ENCODE data around the gene FUCA1. TPM values are rescaled to one million over a fixed set of nuclear protein-coding genes. Genes with fewer than 3 reads are reported as not detected.
"Not testable (repeated sequence)": the region's sequence is repeated elsewhere in the genome, so short reads cannot be mapped to it uniquely, and the experiment has no call there.

Gene FUCA1
- total RNA-seq, 4 donors from 2014 or later = 30.4 to 231 (median 92.9) TPM

DNA sequence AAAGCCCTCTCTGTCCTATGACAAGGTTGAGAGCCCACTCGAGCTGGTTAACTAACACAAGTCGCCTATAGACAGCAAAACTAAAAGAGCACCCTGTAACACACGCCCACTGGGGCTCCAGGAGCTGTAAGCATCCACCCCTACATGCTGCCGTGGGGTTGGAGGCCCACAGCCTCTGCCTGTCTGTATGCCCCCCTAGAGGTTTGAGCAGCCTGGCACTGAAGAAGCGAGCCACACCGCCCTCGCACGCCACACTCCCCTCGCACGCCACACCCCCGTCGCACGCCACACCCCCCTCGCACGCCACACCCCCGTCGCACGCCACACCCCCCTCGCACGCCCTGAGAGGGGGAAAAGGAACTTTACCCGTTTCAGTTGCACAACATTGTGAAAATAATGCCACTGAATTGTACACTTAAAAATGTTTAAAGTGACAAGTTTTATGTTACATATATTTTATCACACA is 29.7 kb downstream of the FUCA1 start:
- H3K27me3 ChIP-seq = peaks cover 4% of the 10 kb centered on the region
- H3K9me3 ChIP-seq = no peaks in the 10 kb centered on the region
- 2% methylated on average over 20 of the region's 21 CpGs; no CpG with 5 or more reads in 1 of the 2 donors for WGBS, 2 donors (ENCODE audit: low coverage in 1 of 2)
- DNase-seq = peak; percentile 80
- intact Hi-C loops (cut with DNase I; ENCODE audit: low total_unique reads) (no loop called here), in situ Hi-C loops (cut with MboI; ENCODE audit: low pct_ligation_motif_present in 1 of 4, low pct_unique_long_range_greater_than_20kb in 1 of 4, low sequenced_read_pairs in 3 of 4) (no loop called here)
- H3K27ac ChIP-seq = no peak overlapping the region
- peak overlapping the region in 3 of 4 donors; percentile 18 to 42 (median 22) for H3K4me3 ChIP-seq
- peaks cover 0 to 13% (median 7%) of the 10 kb centered on the region in 4 donors for H3K4me1 ChIP-seq
- TF ChIP-seq POLR2AphosphoS5 (IDR thresholded peaks at IDR 0.05) = no peak
- TF ChIP-seq, protein P1, sequence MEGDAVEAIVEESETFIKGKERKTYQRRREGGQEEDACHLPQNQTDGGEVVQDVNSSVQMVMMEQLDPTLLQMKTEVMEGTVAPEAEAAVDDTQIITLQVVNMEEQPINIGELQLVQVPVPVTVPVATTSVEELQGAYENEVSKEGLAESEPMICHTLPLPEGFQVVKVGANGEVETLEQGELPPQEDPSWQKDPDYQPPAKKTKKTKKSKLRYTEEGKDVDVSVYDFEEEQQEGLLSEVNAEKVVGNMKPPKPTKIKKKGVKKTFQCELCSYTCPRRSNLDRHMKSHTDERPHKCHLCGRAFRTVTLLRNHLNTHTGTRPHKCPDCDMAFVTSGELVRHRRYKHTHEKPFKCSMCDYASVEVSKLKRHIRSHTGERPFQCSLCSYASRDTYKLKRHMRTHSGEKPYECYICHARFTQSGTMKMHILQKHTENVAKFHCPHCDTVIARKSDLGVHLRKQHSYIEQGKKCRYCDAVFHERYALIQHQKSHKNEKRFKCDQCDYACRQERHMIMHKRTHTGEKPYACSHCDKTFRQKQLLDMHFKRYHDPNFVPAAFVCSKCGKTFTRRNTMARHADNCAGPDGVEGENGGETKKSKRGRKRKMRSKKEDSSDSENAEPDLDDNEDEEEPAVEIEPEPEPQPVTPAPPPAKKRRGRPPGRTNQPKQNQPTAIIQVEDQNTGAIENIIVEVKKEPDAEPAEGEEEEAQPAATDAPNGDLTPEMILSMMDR (IDR thresholded peaks at IDR 0.05) = no peak
- TF ChIP-seq POLR2A (IDR thresholded peaks at IDR 0.05) = no peak
- no peak for TF ChIP-seq EP300 (IDR thresholded peaks at IDR 0.05; ENCODE audit: low read depth)
- H3K36me3 ChIP-seq = no peaks in the 10 kb centered on the region

GRCh38 chr1:23837908-23838307 is 30.2 kb downstream of the FUCA1 start:
- 22% methylated on average over 13 of the region's 13 CpGs; no CpG with 5 or more reads in 1 of the 2 donors for WGBS, 2 donors (ENCODE audit: low coverage in 1 of 2)
- Histone ChIP-seq H3K4me3 (peak overlapping the region in 1 of 4 donors; percentile 42), H3K4me1 (peaks cover 0 to 13% (median 7%) of the 10 kb centered on the region in 4 donors), H3K9me3 (no peaks in the 10 kb centered on the region), H3K27me3 (peaks cover 4% of the 10 kb centered on the region), H3K36me3 (no peaks in the 10 kb centered on the region), H3K27ac (no peak overlapping the region)
- peak; percentile 10 for DNase-seq
- in situ Hi-C loops (cut with MboI; ENCODE audit: low pct_ligation_motif_present in 1 of 4, low pct_unique_long_range_greater_than_20kb in 1 of 4, low sequenced_read_pairs in 3 of 4) = no loop called here
- TF ChIP-seq, protein P1 (IDR thresholded peaks at IDR 0.05) = no peak
- TF ChIP-seq POLR2AphosphoS5 (IDR thresholded peaks at IDR 0.05) (no peak), EP300 (IDR thresholded peaks at IDR 0.05; ENCODE audit: low read depth) (no peak), POLR2A (IDR thresholded peaks at IDR 0.05) (no peak)
- intact Hi-C loops (cut with DNase I; ENCODE audit: low total_unique reads) = no loop called here

- no peak overlapping the region for H3K27ac ChIP-seq
- no peak overlapping the region for H3K4me3 ChIP-seq
- in situ Hi-C loops (cut with MboI; ENCODE audit: low pct_ligation_motif_present in 1 of 4, low pct_unique_long_range_greater_than_20kb in 1 of 4, low sequenced_read_pairs in 3 of 4) (no loop called here), intact Hi-C loops (cut with DNase I; ENCODE audit: low total_unique reads) (no loop called here)
- WGBS, 2 donors (ENCODE audit: low coverage in 1 of 2) = 65 to 70% methylated on average over 3 of the region's 3 CpGs
- peaks cover 0 to 13% (median 7%) of the 10 kb centered on the region in 4 donors for H3K4me1 ChIP-seq
- DNase-seq = no peak
- H3K9me3 ChIP-seq = no peaks in the 10 kb centered on the region
- peaks cover 4% of the 10 kb centered on the region for H3K27me3 ChIP-seq
- TF ChIP-seq POLR2AphosphoS5 (IDR thresholded peaks at IDR 0.05) (no peak), POLR2A (IDR thresholded peaks at IDR 0.05) (no peak), EP300 (IDR thresholded peaks at IDR 0.05; ENCODE audit: low read depth) (no peak)
- TF ChIP-seq, protein P1 (IDR thresholded peaks at IDR 0.05) = no peak
- no peaks in the 10 kb centered on the region for H3K36me3 ChIP-seq
Observed at GRCh38 chr1:23836037-23836436, 32.1 kb downstream of the FUCA1 start.

- in situ Hi-C loops (cut with MboI; ENCODE audit: low pct_ligation_motif_present in 1 of 4, low pct_unique_long_range_greater_than_20kb in 1 of 4, low sequenced_read_pairs in 3 of 4); H3K27ac ChIP-seq; intact Hi-C loops (cut with DNase I; ENCODE audit: low total_unique reads); H3K27me3 ChIP-seq; H3K9me3 ChIP-seq; DNase-seq; H3K4me3 ChIP-seq; H3K36me3 ChIP-seq: not testable (repeated sequence)
- 85 to 88% methylated on average over 5 to 6 of the region's 6 CpGs for WGBS, 2 donors (ENCODE audit: low coverage in 1 of 2)
- H3K4me1 ChIP-seq = peaks cover 0 to 13% (median 7%) of the 10 kb centered on the region in 4 donors
Observed at GRCh38 chr1:23834156-23834555, 33.9 kb downstream of the FUCA1 start.

GRCh38 chr1:23827717-23828116 is 40.4 kb downstream of the FUCA1 start:
- no peak for DNase-seq
- in situ Hi-C loops (cut with MboI; ENCODE audit: low pct_ligation_motif_present in 1 of 4, low pct_unique_long_range_greater_than_20kb in 1 of 4, low sequenced_read_pairs in 3 of 4) = no loop called here

DNA sequence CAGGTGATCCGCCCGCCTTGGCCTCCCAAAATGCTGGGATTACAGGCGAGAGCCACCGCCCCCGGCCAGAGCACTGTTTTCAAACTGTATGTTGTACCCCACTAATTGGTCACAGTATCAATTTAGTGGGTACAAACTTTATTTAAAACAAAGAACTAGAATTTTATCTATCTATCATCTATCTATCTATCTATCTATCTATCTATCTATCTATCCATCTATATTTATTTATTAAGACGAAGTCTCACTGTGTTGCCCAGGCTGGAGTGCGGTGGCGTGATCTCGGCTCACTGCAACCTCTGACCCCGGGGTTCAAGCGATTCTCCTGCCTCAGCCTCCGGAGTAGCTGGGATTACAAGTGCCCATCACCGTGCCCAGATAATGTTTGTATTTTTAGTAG is 41.5 kb downstream of the FUCA1 start:
- DNase-seq; H3K9me3 ChIP-seq; in situ Hi-C loops (cut with MboI; ENCODE audit: low pct_ligation_motif_present in 1 of 4, low pct_unique_long_range_greater_than_20kb in 1 of 4, low sequenced_read_pairs in 3 of 4); H3K27me3 ChIP-seq; H3K36me3 ChIP-seq; H3K27ac ChIP-seq; H3K4me3 ChIP-seq: not testable (repeated sequence)
- WGBS, 2 donors (ENCODE audit: low coverage in 1 of 2) = 97 to 99% methylated on average over 10 to 13 of the region's 13 CpGs
- H3K4me1 ChIP-seq = peaks cover 0 to 14% (median 7%) of the 10 kb centered on the region in 4 donors
- intact Hi-C loops (cut with DNase I; ENCODE audit: low total_unique reads) = loop anchor here (1.0 kb wide), 1 partner anchor 37 kb away; no protein-coding TSS in a partner anchor

More at GRCh38 chr1:23827717-23828116, 40.4 kb downstream of the FUCA1 start:
- intact Hi-C loops (cut with DNase I; ENCODE audit: low total_unique reads) = no loop called here
- WGBS, 2 donors (ENCODE audit: low coverage in 1 of 2) = 70 to 84% methylated on average over 1 of the region's 1 CpG
- Histone ChIP-seq H3K9me3 (no peaks in the 10 kb centered on the region), H3K4me1 (peaks cover 0 to 14% (median 7%) of the 10 kb centered on the region in 4 donors), H3K4me3 (no peak overlapping the region), H3K27ac (no peak overlapping the region), H3K36me3 (no peaks in the 10 kb centered on the region), H3K27me3 (no peaks in the 10 kb centered on the region)
- TF ChIP-seq EP300 (IDR thresholded peaks at IDR 0.05; ENCODE audit: low read depth) = no peak

All from transverse colon (tissue), 4 donors.